ENCODE results near the gene EHMT1.

GRCh38 chr9:137748311-137748710 is 129.5 kb downstream of the EHMT1 start:
- TF ChIP-seq CEBPZ (IDR thresholded peaks at IDR 0.05; ENCODE audit: low read depth, low read length) (no peak), GABPA (IDR thresholded peaks at IDR 0.05; ENCODE audit: low read depth) (no peak), CTCF (IDR thresholded peaks at IDR 0.05 in 2 of 3, conservative IDR thresholded peaks at IDR 0.05 in 1 of 3; ENCODE audit: control insufficient read depth in 2 of 3, extremely low read depth in 1 of 3, insufficient read depth in 1 of 3, low read depth in 3 of 3, low read length in 3 of 3) (no peak), USF1 (IDR thresholded peaks at IDR 0.05; ENCODE audit: borderline replicate concordance, extremely low read length, insufficient read depth, low read depth, low read length) (no peak), TAF1 (IDR thresholded peaks at IDR 0.05; ENCODE audit: borderline replicate concordance, low read depth, low read length) (no peak), TARDBP (IDR thresholded peaks at IDR 0.05; ENCODE audit: borderline replicate concordance) (no peak)

All from GM12878 (cell line).